ENCODE results near the gene TOMM5.

The TOMM5 gene

DNA sequence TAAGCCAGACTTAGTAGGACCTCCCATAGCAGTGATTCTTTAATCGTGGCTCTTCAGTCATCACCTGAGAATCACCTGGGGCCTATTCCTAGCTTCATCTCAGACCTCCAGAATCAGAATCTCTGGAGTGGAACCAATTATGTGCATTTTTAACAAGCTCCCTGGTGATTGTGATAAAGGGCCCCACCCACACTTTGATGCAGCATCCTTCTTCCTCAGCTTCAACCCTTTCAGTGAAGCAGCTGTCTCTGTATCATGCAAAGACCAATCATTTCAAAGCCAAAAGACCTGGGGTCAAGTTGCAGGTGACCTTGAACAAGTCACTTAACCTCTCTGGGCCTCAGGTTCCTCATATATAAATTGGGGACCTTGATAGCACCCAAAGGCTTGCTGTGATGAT lies 33.3 kb downstream of the TOMM5 start:
- no peaks in the 10 kb centered on the region for H3K9me3 ChIP-seq (ENCODE audit: control insufficient read depth, low read length)
- H2AFZ ChIP-seq: no peak overlapping the region
- no peak overlapping the region for H3K4me2 ChIP-seq (ENCODE audit: low read length)
- no peaks in the 10 kb centered on the region for H3K79me2 ChIP-seq
- no peaks in the 10 kb centered on the region for H3K27me3 ChIP-seq (ENCODE audit: control insufficient read depth, insufficient read depth, low read length)
- H3K9ac ChIP-seq: no peak overlapping the region
- no peak for TF ChIP-seq CTCF (IDR thresholded peaks at IDR 0.05)
- no peaks in the 10 kb centered on the region for H3K36me3 ChIP-seq (ENCODE audit: control insufficient read depth, insufficient read depth, low read length)
- H3K4me1 ChIP-seq: no peaks in the 10 kb centered on the region
- no peak overlapping the region for H3K4me3 ChIP-seq (ENCODE audit: low read depth, low read length)
- no peak overlapping the region for H3K27ac ChIP-seq

DNA sequence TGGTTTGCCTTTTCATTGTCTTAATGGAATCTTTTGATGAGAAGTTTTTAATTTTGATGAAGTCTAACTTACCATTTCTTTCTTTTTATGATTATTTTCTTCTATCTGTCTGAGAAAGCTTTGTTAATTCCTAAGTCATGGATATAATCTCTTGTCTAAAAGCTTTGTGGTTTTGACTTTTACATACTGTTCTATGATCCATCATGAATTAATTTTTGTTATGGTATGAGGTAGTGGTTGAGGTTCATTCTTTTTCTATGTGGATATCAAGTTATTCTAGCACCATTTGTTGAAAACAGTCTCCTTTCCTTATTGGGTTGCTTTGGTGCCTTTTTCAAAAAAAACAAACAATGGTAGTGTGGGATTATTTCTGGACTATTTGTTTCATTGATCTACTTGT lies 36.6 kb downstream of the TOMM5 start:
- TF ChIP-seq CTCF (IDR thresholded peaks at IDR 0.05): no peak
- H3K27me3 ChIP-seq (ENCODE audit: control insufficient read depth, insufficient read depth, low read length): no peaks in the 10 kb centered on the region
- no peak overlapping the region for H3K27ac ChIP-seq
- no peak overlapping the region for H3K4me3 ChIP-seq (ENCODE audit: low read depth, low read length)
- no peak overlapping the region for H3K9ac ChIP-seq
- no peaks in the 10 kb centered on the region for H3K4me1 ChIP-seq
- no peak overlapping the region for H2AFZ ChIP-seq
- no peaks in the 10 kb centered on the region for H3K36me3 ChIP-seq (ENCODE audit: control insufficient read depth, insufficient read depth, low read length)
- H3K79me2 ChIP-seq: no peaks in the 10 kb centered on the region
- no peak overlapping the region for H3K4me2 ChIP-seq (ENCODE audit: low read length)
- H3K9me3 ChIP-seq (ENCODE audit: control insufficient read depth, low read length): no peaks in the 10 kb centered on the region

DNA sequence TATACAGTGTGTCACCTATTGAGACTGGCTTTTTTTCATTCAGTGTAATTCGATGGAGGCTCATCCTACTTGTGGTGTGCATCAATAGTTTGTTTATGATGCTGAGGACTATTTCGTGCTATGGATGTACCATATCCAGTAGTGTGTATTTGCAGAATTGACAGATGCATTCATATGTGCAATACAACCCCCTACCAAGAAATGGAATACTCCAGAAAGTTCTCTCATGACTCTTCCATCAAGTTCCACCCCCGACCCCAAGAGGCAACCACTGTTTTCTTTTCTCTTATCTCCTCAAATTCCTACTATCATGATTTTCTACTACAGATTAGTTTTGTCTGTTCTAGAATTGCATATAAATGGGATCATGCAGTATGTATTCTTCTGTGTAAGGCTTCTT lies 38.1 kb downstream of the TOMM5 start:
- Histone ChIP-seq H3K79me2 (no peaks in the 10 kb centered on the region), H2AFZ (no peak overlapping the region), H3K9ac (no peak overlapping the region), H3K9me3 (ENCODE audit: control insufficient read depth, low read length) (no peaks in the 10 kb centered on the region), H3K27me3 (ENCODE audit: control insufficient read depth, insufficient read depth, low read length) (no peaks in the 10 kb centered on the region), H3K4me2 (ENCODE audit: low read length) (no peak overlapping the region), H3K36me3 (ENCODE audit: control insufficient read depth, insufficient read depth, low read length) (no peaks in the 10 kb centered on the region), H3K27ac (no peak overlapping the region), H3K4me3 (ENCODE audit: low read depth, low read length) (no peak overlapping the region), H3K4me1 (no peaks in the 10 kb centered on the region)
- no peak for TF ChIP-seq CTCF (IDR thresholded peaks at IDR 0.05)

DNA sequence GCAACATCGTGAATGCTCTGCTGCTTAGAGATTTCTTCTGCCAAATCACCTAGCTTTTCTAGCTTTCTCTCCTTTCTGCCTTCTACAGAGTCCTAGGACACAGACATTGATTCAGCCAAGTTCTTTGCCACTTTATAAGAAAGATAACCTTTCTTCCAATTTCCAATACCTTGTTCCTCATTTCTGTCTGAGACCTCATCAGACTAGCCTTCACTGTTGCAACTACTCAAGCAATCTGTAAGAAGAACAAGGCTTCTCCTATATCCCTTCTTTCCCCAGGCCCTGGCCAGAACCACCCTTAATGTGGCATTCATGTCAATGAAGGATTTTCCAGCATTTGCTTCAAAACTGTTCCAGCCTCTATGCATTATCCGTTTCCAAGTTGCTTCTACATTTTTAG lies 40.5 kb downstream of the TOMM5 start:
- H2AFZ ChIP-seq: no peak overlapping the region

More for the DNA sequence above, 40.5 kb downstream of the TOMM5 start:
- no peak for TF ChIP-seq CTCF (IDR thresholded peaks at IDR 0.05)
- no peaks in the 10 kb centered on the region for H3K27me3 ChIP-seq (ENCODE audit: control insufficient read depth, insufficient read depth, low read length)
- no peak overlapping the region for H3K4me3 ChIP-seq (ENCODE audit: low read depth, low read length)
- no peak overlapping the region for H3K27ac ChIP-seq
- no peaks in the 10 kb centered on the region for H3K36me3 ChIP-seq (ENCODE audit: control insufficient read depth, insufficient read depth, low read length)
- H3K4me2 ChIP-seq (ENCODE audit: low read length): no peak overlapping the region
- H3K9ac ChIP-seq: no peak overlapping the region
- no peaks in the 10 kb centered on the region for H3K9me3 ChIP-seq (ENCODE audit: control insufficient read depth, low read length)
- no peaks in the 10 kb centered on the region for H3K4me1 ChIP-seq
- no peaks in the 10 kb centered on the region for H3K79me2 ChIP-seq

All from parathyroid adenoma (tissue), 2 donors.